GM18526 (cell line): ENCODE measurements around the gene COL5A1.

Experiments
- POLR2A ChIP-seq: IDR thresholded peaks from 3 replicates; pipeline ENCODE4 v1.6.1; 2011; ENCODE audit not compliant: insufficient read length; ENCODE audit errors: extremely low read depth

The COL5A1 gene

DNA sequence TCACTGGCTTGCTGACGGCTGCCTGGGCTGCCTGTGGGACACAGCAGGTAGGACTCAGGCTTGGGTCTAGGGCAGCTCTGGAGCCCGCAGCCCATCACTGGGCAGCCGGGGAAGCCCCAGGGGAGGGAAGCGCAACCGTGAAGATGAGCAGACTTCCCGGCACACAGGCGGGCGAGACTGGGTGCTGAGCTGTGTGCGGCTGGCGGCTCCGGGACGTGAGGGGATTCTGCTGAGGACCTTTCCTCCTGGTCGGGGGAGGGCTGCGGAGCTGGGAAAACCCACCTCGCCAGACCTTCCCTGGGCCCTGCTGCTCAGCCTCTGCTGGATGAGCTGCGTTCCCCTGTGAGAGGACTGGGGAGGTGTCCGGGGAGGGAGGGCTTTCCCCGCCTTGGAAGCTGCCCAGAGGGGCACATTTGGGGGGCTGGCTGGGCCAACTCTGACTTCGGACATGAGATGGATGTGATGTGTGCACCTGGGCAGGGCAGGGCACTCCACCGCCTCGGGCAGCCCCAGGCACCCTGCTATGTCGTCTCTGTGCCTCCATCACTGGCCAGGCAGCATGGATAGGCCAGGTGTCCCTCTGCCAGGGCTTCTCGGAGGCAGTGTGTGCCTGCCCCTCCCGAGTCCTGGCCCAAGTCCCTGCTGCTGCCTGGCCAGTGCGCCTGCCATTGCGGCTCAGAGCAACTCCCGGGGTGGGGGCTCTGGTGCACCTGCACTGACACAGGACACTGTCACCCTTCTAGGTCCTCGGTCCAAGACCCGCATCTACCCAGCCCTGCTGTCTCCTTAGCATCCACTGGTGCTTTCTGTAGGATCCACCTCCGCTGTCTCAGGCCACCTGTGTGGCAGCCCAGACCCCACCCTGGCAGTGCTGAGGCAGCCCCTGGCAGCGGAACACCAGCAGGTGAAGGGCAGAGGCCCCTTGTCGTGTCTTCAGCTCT, 66.4 kb downstream of the COL5A1 start:
- TF ChIP-seq POLR2A = no peak

DNA sequence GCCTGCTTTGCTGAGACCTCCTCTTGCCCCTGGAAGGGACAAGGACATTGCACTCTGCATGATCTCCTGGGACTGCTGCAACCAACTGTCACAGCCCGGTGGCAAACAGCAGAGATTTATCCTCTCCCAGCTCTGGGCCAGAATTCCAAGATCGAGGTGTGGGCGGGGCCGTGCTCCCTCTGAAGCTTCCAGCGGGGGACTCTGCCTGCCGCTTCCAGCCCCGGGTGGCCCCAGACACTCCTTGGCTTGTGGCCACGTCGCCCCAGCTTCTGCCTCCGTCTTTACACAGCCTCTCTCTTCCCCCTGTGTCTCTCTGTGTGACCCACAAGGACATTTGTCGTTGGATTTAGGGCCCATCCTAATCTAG, 67.1 kb downstream of the COL5A1 start:
- TF ChIP-seq POLR2A = no peak

DNA sequence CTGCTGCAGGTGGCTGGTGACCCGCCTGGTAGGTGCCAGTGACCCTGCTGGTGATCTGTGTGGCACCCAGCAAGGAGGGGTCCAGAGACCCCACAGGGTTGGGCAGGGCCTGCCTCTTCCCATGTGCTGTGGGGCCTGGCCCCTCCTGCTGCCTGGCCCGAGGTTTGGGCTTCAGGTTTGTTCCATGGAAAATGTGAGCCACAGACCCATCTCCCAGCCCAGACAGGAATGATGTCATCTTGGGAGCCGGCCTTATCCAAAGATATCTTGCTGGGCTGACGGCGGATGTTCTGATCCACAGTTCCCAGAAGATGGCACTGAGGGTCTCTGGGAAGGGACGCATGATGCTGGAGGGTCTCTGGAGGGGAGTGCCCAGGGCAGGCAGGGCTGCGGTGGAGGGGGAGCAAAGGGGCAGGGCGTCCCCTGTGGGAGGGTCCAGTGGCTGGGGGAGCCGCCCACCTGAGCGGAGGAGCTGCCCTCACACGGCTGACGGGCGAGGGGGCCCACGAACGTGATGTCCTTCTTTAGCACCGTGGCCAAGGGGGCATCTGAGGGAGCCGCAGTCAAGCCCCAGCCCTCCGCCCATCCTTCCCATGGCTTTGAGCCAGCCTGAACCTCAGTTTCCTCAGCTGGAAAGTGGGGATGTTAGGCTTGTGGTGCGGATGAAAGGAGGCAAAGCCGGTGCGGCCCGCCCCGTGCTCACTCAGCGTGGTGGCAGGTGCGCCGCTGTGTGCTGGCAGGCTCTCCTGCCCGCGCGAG, 68.1 kb downstream of the COL5A1 start:
- no peak for TF ChIP-seq POLR2A

DNA sequence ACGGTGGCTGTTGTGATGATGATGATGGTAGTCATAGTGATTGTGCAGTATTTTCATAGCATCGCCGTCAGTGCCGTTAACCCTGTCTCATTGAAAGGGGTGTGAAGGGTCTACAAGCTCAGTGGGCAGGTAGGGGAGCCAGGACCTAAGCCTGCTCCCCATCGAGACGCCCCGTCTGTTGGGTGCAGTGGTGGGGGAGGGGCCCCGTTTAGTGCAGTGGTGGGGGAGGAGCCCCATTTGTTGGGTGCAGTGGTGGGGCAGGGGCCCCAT, 68.6 kb downstream of the COL5A1 start:
- no peak for TF ChIP-seq POLR2A

DNA sequence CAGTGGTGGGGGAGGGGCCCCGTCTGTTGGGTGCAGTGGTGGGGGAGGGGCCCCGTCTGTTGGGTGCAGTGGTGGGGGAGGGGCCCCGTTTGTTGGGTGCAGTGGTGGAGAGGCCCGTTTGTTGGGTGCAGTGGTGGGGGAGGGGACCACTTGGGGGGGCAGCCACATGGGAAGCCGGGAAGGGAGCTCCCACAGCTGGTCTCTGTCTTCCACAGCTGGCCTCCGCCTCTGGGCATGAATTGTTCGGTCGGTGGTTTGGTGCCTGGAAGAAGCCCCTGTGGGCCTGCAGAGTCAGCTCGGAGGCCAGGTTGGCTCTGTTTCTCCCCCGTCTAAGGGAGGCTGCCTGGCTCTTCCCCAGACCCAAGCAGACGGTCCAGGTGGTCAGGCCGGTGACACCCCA, 69.3 kb downstream of the COL5A1 start:
- TF ChIP-seq POLR2A = no peak

DNA sequence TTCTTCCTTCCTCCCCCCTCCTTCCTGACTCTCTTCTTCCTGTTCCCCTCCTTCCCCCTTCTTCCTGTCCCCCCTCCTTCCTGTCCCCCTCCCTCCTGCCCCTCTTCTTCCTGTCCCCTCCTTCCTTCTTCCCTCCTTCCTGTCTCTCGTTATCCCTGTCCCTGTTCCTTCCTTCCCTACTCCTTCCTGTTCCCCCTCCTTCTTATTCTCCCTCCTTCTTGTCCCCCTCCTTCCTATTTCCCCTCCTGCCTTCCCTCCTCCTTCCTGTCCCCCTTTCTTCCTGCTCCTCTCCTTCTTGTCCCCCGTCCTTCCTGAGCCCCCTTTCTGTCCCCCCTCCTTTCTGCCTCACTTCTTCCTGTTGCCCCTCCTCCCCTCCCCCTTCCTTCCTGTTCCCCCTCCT, 70.6 kb downstream of the COL5A1 start:
- TF ChIP-seq POLR2A = no peak

DNA sequence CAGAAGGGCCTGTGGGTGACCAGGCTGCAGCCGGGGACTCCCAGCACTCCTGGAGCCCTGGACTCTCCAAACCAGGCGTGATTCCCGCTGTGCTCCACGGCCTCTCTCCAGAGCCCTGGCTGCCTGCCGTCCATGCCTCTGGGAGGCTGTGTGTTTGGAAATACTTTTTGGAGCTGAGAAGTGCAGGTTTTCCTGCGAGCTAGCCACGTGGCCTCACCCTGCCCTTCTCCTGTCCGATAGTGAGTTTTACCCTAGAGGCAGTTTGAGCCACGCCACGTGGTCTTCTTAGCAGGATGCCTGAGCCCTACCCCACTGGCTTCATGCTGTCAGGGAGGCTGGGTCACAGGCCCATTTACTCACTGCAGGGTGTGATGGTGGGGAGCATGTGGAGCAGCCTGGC, 71.3 kb downstream of the COL5A1 start:
- TF ChIP-seq POLR2A = no peak

DNA sequence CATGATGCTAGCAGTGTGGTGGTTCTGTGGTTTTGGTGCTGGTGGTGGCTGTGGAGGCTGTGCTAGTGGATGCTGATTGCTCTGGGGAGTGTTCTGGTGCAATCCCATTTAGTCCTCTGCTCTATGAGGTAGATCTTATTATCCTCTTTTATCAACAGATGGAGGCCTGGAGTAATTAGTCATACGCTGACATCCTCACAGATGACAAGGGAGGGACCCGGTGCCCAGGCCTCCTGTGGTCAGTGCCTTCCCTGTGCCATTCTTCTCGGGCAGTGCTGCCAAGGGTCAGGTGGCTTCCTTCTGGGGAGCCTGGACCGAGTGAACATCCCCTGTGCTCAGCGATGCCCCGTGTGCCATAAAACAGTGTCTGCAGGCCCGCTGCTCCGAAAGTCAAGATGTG, 74.5 kb downstream of the COL5A1 start:
- no peak for TF ChIP-seq POLR2A

DNA sequence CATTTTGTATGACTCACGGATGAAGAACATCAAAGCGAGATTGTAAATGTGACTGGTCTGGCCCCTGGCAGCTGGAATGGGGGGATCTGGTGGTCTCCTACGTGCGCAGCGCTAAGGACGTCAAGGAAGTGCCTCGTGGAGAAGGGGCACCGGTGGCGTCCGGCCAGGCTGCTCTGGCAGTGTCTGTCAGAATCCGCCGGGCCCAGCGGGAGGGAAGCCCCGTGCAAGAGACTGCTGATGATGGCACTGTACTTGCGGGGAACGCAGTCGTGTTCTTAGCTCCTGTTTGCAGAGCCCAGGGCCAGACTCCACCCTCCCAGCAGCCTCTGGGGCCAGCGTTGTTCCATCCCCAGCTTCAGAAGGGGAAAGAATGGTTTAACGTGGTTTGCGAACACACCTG, 75.5 kb downstream of the COL5A1 start:
- no peak for TF ChIP-seq POLR2A

DNA sequence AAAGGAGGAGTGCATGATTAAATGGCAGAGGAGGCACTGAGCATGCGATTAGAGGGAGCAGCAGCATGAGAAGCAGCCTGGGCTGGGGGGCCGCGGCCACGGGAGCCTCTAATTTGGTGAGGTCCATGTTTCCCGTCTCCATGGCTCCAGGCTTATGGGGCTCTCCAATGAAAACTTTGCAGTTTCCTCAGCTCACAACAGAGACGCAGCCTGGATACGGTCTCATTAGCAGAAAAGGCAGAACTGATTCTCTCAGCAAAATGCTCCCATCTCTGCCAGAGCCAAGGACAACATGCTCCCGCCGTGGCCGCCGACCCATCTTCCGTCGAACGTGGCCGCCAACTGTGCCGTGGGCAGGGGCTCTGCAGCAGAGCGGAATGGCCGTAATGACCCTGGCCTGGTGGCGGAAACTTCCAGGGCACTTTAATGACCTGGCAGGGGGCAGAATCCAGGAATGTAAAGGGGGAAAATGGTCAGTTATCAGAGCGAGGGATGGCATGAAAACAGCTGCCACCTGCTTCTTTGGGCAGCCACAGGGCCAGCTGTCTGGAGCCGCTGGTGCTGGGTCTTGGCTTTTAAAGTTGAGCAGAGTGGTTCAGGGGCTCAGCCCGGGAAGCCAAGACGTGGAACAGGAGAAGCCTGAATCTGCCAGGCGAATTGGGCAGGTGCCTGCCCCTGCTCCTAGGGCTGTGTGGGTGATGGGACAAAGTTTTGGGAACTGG, 76.5 kb downstream of the COL5A1 start:
- TF ChIP-seq POLR2A = no peak

DNA sequence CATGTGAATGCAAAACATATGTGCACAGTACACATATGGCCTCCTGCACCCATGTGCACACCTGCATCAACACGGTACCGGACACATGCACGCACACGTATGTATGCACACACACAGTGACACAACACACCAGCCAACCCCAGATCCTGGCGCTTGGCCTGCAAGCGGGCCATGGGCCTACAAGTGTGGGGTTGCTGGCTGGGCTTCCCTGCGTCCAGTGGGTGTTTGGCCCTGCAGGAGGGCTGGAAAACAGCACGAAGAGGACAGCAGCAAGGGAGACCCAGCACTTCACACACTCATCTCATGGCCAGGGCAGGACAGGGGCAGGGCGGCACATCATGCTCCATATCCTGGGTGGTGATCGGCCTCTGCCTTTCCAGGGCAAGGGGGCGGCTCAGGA, 77.7 kb downstream of the COL5A1 start:
- no peak for TF ChIP-seq POLR2A

DNA sequence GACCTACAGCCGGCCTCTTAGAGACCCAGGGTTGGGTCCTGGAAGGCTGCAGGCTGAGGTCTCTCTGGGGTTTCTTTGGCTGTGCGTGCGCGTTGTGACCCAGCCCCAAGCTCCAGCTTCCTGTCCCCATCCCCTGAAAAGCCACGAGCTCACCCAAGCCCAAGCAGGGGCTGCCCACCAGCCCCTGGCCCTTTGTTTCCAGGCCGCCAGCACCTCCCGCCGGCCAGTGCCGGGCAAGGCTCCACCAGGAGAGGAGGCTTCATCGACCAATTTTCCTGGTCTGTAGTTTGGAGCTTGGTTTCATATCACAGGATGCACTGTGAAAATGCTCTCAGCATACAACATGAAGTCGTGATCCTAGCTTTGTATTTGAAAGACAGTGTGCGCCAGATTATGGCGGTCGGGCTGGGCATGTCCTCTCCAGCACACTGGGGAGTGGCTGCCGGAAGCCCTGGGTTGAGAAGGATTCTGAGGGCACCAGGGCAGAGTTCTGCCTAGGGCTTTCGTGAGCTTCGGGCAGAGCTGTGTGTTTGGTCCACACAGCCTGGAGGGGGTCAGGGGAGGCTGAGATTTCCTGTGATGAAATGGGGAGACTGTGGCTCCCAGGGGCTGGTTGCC, 78.6 kb downstream of the COL5A1 start:
- TF ChIP-seq POLR2A = no peak

DNA sequence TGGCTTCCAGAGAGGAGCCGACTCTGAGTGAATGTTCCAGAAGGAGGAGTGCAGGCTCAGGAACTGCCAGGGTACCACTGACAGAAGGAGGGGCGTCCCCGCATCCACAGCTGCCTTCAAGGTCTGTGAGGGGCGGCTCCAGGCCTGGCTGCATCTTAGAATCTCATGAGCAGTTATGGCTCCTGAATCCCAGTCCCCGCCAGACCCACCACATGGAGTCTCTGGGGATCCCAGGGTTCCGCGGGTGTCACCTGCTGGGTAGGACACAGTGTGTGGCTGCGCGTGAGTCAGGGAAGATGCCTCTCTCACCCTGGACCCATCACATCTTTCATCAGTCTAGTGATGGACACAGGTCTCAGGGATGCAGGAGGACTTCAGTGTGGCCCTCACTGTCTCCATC, 79.2 kb downstream of the COL5A1 start:
- no peak for TF ChIP-seq POLR2A

DNA sequence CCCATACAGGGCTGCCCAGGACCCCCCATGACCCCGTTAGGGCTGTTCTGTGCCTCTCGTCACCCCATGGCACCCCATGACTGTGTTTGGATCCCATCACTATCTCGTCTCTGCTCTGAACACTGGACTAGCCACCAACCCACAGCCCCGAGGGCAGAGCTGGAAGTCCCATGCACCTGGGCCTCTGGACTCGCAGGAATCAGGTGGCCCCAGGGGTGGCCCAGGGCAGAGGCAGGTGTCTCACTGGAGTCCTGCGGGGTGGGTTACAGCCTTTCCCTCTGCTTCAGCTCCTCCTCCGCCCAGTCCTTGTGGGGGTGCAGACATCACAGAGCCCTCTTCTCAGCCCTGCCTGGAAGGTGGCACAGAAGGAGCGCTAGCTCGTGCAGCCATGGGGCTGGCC, 79.7 kb downstream of the COL5A1 start:
- TF ChIP-seq POLR2A = no peak

DNA sequence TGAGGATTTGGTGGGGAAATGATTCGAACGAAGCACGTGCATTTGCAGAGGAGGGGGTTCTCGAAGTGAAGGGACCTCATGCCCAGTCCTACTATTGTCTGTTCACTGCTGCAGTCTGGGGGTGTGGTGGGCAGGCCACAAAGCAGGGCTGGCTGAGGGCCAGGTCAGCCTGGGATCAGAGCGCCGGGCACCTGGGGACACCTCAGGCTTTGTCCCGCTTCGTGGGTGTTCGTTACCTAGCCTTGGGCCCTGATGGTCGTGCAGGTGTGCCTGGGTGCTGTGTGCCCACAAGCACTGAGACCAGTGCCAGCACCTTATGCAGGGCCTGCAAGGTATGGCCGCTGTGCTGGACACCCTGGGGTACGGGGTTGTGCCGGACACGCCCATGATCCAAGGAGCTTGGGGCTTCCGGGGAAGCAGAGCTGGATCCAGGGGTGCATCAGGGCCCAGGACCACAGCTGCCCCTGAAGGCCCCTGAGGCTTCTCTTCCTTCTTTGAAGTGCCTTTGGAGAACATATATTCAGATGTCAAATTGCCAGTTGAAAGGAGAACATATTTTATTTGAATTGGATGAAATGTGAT, 80.6 kb downstream of the COL5A1 start:
- no peak for TF ChIP-seq POLR2A
